Chondrocyte (in vitro differentiated cells): Measurements from ENCODE around the gene ALDH1B1. TPM values are rescaled to one million over a fixed set of nuclear protein-coding genes. Genes with fewer than 3 reads are reported as not detected.

Source experiments
- DNase-seq: peaks from one replicate; pipeline ENCODE4 v3.0.0; 2021; ENCODE audit warnings: mixed read lengths, low spot score
- H3K27ac Mint-ChIP-seq: one replicate; pipeline ENCODE4 v1.8.0; 2021; ENCODE audit warnings: mild to moderate bottlenecking, moderate library complexity, mixed read lengths; ENCODE audit not compliant: unreplicated experiment
- H3K27me3 Mint-ChIP-seq: 2 replicates; pipeline ENCODE4 v1.8.0; 2021; ENCODE audit warnings: low read depth, mixed read lengths
- H3K36me3 Mint-ChIP-seq: 2 replicates; pipeline ENCODE4 v1.8.0; 2021; ENCODE audit warnings: low read depth, mixed read lengths
- H3K4me1 Mint-ChIP-seq: 2 replicates; pipeline ENCODE4 v1.8.0; 2021; ENCODE audit warnings: low read depth, mild to moderate bottlenecking, mixed read lengths
- H3K4me3 Mint-ChIP-seq: one replicate; pipeline ENCODE4 v1.8.0; 2021; ENCODE audit warnings: mild to moderate bottlenecking, moderate library complexity, mixed read lengths; ENCODE audit not compliant: unreplicated experiment
- H3K9me3 Mint-ChIP-seq: 2 replicates; pipeline ENCODE4 v1.8.0; 2021; ENCODE audit warnings: low read depth, mixed read lengths
- CTCF ChIP-seq: fragments of 200-600 bp; sonication (generic); IDR thresholded peaks from 2 replicates; pipeline ENCODE4 v1.5.0; 2021; ENCODE audit warnings: antibody characterized with exemption, mild to moderate bottlenecking, moderate library complexity
- total RNA-seq: library from RNA; stranded (reverse); gene quantifications from 3 replicates; pipeline ENCODE4 v1.2.1, GENCODE V29; 2021

The ALDH1B1 gene
- total RNA-seq, 1 donor from 2014 or later = 74.2 TPM

- DNase-seq = no peak
- H3K27me3 Mint-ChIP-seq = no peaks in the 10 kb centered on the region
- peak overlapping the region; percentile 80 for H3K27ac Mint-ChIP-seq
- H3K9me3 Mint-ChIP-seq = no peaks in the 10 kb centered on the region
- TF ChIP-seq CTCF = no peak
- no peak overlapping the region for H3K4me3 Mint-ChIP-seq
- peaks cover 60% of the 10 kb centered on the region for H3K4me1 Mint-ChIP-seq
- H3K36me3 Mint-ChIP-seq = no peaks in the 10 kb centered on the region
Observed at GRCh38 chr9:38358390-38359296, 33.9 kb upstream of the ALDH1B1 start.

GRCh38 chr9:38359297-38359653 is 33.2 kb upstream of the ALDH1B1 start:
- Mint-ChIP-seq H3K27ac (peak overlapping the region; percentile 80), H3K27me3 (no peaks in the 10 kb centered on the region), H3K36me3 (no peaks in the 10 kb centered on the region), H3K4me1 (peaks cover 63% of the 10 kb centered on the region), H3K4me3 (no peak overlapping the region), H3K9me3 (no peaks in the 10 kb centered on the region)
- DNase-seq = no peak
- TF ChIP-seq CTCF = no peak

DNA sequence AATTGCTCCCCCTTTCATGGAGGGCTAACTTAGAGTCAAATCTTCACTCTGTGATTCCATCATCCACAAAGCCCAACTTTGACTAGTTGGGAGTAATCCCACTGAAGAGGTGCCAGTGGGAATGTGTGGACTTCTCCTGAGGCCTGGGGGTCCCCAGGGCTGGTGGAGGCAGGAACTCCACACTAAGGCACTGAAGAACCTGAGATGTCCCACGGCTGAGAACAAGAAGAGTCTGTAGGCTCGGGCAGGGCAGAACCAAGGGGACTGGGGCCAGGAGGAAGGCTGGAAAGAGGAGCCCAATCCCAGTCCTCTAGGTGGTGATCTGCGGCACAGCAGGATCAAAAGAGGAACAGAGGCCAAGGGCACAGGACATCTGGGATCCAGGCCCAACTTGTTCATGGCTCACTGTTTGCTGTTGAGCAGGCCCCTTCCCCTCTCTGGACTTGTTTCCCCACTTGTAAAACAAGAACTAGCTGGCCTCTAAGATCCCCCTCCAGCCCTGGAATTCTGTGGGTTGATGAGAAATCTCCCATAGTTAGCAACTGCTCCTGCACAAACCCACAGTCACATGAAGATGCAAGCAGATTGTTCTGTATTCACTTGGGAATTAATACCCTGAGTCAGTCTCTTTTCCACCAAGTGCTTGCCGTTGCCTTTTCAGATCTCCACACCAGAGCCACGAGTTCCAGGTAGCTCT is 32.7 kb upstream of the ALDH1B1 start:
- no peak for DNase-seq
- no peak for TF ChIP-seq CTCF
- H3K4me3 Mint-ChIP-seq = peak overlapping the region; percentile 33
- H3K4me1 Mint-ChIP-seq = peaks cover 63% of the 10 kb centered on the region
- H3K27me3 Mint-ChIP-seq = no peaks in the 10 kb centered on the region
- peak overlapping the region; percentile 80 for H3K27ac Mint-ChIP-seq
- H3K9me3 Mint-ChIP-seq = no peaks in the 10 kb centered on the region
- H3K36me3 Mint-ChIP-seq = no peaks in the 10 kb centered on the region

GRCh38 chr9:38360839-38361472 is 31.5 kb upstream of the ALDH1B1 start:
- H3K36me3 Mint-ChIP-seq = no peaks in the 10 kb centered on the region
- peaks cover 63% of the 10 kb centered on the region for H3K4me1 Mint-ChIP-seq
- peak overlapping the region; percentile 80 for H3K27ac Mint-ChIP-seq
- no peak for TF ChIP-seq CTCF
- H3K9me3 Mint-ChIP-seq = no peaks in the 10 kb centered on the region
- H3K4me3 Mint-ChIP-seq = no peak overlapping the region
- H3K27me3 Mint-ChIP-seq = no peaks in the 10 kb centered on the region
- no peak for DNase-seq

DNA sequence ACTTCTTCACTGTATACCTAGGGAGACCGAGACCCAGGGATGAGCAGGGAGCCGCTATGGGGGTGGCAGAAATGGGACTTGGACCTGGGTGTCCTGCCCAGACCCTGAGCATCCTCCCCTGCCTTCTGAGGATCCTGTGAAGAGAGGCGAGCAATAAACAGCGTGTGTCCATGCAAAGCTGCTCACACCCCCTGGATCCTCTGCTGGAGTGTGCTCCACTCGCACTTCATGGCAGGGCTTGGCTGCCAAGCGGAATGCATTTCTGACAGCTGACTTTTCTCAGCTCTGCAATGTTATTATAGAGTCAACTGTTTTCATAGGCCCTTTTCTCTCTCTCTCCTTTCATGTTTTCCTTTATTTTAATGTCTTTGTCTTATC is 31.0 kb upstream of the ALDH1B1 start:
- no peaks in the 10 kb centered on the region for H3K27me3 Mint-ChIP-seq
- TF ChIP-seq CTCF = peak; percentile 8
- no peaks in the 10 kb centered on the region for H3K9me3 Mint-ChIP-seq
- peaks cover 63% of the 10 kb centered on the region for H3K4me1 Mint-ChIP-seq
- DNase-seq = no peak
- no peaks in the 10 kb centered on the region for H3K36me3 Mint-ChIP-seq
- peak overlapping the region; percentile 80 for H3K27ac Mint-ChIP-seq
- H3K4me3 Mint-ChIP-seq = no peak overlapping the region
